A549 (cell line): ENCODE results near the gene GPATCH1.

Source experiments
- NPAS2 ChIP-seq: fragments of 250-450 bp; sonication (Bioruptor Pico); IDR thresholded peaks from 2 replicates; pipeline ENCODE4 v1.8.0; 2022; ENCODE audit warnings: mild to moderate bottlenecking, moderate library complexity, borderline replicate concordance
- TF ChIP-seq, protein P1 (sequence below): fragments of 450-650 bp; IDR thresholded peaks from 2 replicates; pipeline ENCODE4 v1.6.1; 2014; ENCODE audit warnings: antibody characterized with exemption
- TF ChIP-seq, protein P2 (sequence below): fragments of 150-350 bp; IDR thresholded peaks from 2 replicates; pipeline ENCODE4 v1.6.1; 2014; ENCODE audit warnings: low read depth, mild to moderate bottlenecking, low read length

DNA sequence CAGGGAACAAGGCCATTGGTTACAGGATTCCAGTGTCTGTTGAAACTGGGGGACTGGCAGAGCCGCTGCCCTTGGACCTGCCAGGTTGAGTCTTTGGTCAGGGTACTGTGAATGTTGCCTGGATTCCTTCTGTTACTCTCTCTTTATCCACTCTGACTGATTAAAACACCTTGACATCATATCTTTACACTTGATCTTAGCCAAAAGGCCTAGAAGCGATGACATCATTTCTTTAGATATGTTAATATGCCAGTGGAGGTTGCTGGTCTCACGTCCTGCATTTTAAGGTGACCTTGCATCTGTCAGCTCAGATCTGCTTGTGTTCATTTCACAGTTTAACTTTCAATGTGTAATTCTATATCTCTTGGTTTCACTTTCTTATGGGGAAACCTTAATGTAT is 9.2 kb downstream of the GPATCH1 start:
- no peak for TF ChIP-seq NPAS2 (CRISPR knock-in tag)
- TF ChIP-seq, protein P1, sequence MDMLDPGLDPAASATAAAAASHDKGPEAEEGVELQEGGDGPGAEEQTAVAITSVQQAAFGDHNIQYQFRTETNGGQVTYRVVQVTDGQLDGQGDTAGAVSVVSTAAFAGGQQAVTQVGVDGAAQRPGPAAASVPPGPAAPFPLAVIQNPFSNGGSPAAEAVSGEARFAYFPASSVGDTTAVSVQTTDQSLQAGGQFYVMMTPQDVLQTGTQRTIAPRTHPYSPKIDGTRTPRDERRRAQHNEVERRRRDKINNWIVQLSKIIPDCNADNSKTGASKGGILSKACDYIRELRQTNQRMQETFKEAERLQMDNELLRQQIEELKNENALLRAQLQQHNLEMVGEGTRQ = no peak
- TF ChIP-seq, protein P2, sequence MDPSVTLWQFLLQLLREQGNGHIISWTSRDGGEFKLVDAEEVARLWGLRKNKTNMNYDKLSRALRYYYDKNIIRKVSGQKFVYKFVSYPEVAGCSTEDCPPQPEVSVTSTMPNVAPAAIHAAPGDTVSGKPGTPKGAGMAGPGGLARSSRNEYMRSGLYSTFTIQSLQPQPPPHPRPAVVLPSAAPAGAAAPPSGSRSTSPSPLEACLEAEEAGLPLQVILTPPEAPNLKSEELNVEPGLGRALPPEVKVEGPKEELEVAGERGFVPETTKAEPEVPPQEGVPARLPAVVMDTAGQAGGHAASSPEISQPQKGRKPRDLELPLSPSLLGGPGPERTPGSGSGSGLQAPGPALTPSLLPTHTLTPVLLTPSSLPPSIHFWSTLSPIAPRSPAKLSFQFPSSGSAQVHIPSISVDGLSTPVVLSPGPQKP = no peak
